Lower leg skin (tissue), 3 donors: ENCODE data around the gene PCP4.

Experiments
- POLR2A ChIP-seq, 2 donors: fragments of 450-650 bp; IDR thresholded peaks; one replicate each; pipeline ENCODE4 v1.6.1; 2016 to 2017; ENCODE audit warnings: antibody characterized with exemption in 2 of 2, mild to moderate bottlenecking in 1 of 2, moderate library complexity in 1 of 2
- TF ChIP-seq, protein P1 (sequence below), 3 donors: fragments of 450-650 bp; IDR thresholded peaks; one replicate each; pipeline ENCODE4 v1.5.1; 2016; ENCODE audit warnings: antibody characterized with exemption in 3 of 3, mild to moderate bottlenecking in 3 of 3, moderate library complexity in 2 of 3

DNA sequence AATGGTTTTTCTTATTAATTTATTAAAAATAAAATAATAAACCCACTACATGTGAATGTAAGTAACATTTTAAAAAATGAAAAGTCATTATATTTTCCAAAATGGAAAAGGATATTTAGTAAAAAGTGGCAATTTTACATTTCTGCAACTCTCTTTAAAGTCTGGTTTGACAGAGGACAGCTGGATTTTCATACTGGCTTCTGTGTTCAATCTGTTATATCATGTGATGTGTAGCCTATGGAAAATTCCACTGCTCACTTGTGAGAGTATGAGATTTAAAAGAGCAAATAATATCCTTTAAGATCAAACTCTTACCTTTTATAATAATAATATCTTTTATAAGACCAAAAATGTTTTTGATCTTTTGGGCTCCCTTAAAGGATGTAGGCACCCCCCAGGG lies 33.7 kb downstream of the PCP4 start:
- TF ChIP-seq, protein P1, sequence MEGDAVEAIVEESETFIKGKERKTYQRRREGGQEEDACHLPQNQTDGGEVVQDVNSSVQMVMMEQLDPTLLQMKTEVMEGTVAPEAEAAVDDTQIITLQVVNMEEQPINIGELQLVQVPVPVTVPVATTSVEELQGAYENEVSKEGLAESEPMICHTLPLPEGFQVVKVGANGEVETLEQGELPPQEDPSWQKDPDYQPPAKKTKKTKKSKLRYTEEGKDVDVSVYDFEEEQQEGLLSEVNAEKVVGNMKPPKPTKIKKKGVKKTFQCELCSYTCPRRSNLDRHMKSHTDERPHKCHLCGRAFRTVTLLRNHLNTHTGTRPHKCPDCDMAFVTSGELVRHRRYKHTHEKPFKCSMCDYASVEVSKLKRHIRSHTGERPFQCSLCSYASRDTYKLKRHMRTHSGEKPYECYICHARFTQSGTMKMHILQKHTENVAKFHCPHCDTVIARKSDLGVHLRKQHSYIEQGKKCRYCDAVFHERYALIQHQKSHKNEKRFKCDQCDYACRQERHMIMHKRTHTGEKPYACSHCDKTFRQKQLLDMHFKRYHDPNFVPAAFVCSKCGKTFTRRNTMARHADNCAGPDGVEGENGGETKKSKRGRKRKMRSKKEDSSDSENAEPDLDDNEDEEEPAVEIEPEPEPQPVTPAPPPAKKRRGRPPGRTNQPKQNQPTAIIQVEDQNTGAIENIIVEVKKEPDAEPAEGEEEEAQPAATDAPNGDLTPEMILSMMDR (IDR thresholded peaks at IDR 0.05), result no peak
- no peak for TF ChIP-seq POLR2A (IDR thresholded peaks at IDR 0.05)
